ENCODE data around the gene FGFBP1. TPM values are rescaled to one million over a fixed set of nuclear protein-coding genes. Genes with fewer than 3 reads are reported as not detected.

Gene FGFBP1
- polyA plus RNA-seq, 1 donor from 2014 or later = not detected

- H2AFZ ChIP-seq (ENCODE audit: low read depth, low read length) = no peak overlapping the region
- TF ChIP-seq POLR2AphosphoS5 (IDR thresholded peaks at IDR 0.05) = no peak
- TF ChIP-seq CTCF (IDR thresholded peaks at IDR 0.05; ENCODE audit: poor library complexity, severe bottlenecking) = no peak
- TF ChIP-seq SMC3 (conservative IDR thresholded peaks at IDR 0.05; ENCODE audit: poor library complexity) = no peak
- no peak for TF ChIP-seq EZH2 (IDR thresholded peaks at IDR 0.05; ENCODE audit: borderline replicate concordance, insufficient read depth, low read length, poor library complexity, severe bottlenecking)
- no peak for TF ChIP-seq MXI1 (conservative IDR thresholded peaks at IDR 0.05; ENCODE audit: poor library complexity, severe bottlenecking)
- TF ChIP-seq REST (IDR thresholded peaks at IDR 0.05; ENCODE audit: borderline replicate concordance) = no peak
- no peak for TF ChIP-seq EP300 (conservative IDR thresholded peaks at IDR 0.05; ENCODE audit: poor library complexity, severe bottlenecking)
- no peak for TF ChIP-seq RAD21 (conservative IDR thresholded peaks at IDR 0.05)
- no peak for TF ChIP-seq TAF1 (IDR thresholded peaks at IDR 0.05; ENCODE audit: low read depth)
- H3K27ac ChIP-seq (ENCODE audit: low read length) = no peak overlapping the region
- no peaks in the 10 kb centered on the region for H3K36me3 ChIP-seq (ENCODE audit: insufficient read depth, low read length)
- no peaks in the 10 kb centered on the region for H3K9me3 ChIP-seq (ENCODE audit: low read length)
- no peaks in the 10 kb centered on the region for H3K27me3 ChIP-seq (ENCODE audit: insufficient read depth, low read depth, low read length)
- H4K20me1 ChIP-seq (ENCODE audit: insufficient read depth) = no peaks in the 10 kb centered on the region
- no peaks in the 10 kb centered on the region for H3F3A ChIP-seq (ENCODE audit: insufficient read depth, low read length, poor library complexity, severe bottlenecking)
- H3K79me2 ChIP-seq (replicated peaks; ENCODE audit: insufficient read depth, low read length) = no peaks in the 10 kb centered on the region
- H3K9me2 ChIP-seq (ENCODE audit: insufficient read depth, low read length) = no peaks in the 10 kb centered on the region
- H3K4me3 ChIP-seq (ENCODE audit: low read length) = no peak overlapping the region
- H3K9ac ChIP-seq (ENCODE audit: low read length) = no peak overlapping the region
- H3K4me2 ChIP-seq (ENCODE audit: low read length) = no peak overlapping the region
Measured at GRCh38 chr4:15910155-15910940, 28.2 kb downstream of the FGFBP1 start.

- H3K27ac ChIP-seq (ENCODE audit: low read length) = no peak overlapping the region
- H3F3A ChIP-seq (ENCODE audit: insufficient read depth, low read length, poor library complexity, severe bottlenecking) = no peaks in the 10 kb centered on the region
- no peak overlapping the region for H2AFZ ChIP-seq (ENCODE audit: low read depth, low read length)
- no peak overlapping the region for H3K4me2 ChIP-seq (ENCODE audit: low read length)
- no peaks in the 10 kb centered on the region for H4K20me1 ChIP-seq (ENCODE audit: insufficient read depth)
- no peak overlapping the region for H3K9ac ChIP-seq (ENCODE audit: low read length)
- no peaks in the 10 kb centered on the region for H3K36me3 ChIP-seq (ENCODE audit: insufficient read depth, low read length)
- H3K9me2 ChIP-seq (ENCODE audit: insufficient read depth, low read length) = no peaks in the 10 kb centered on the region
- H3K9me3 ChIP-seq (ENCODE audit: low read length) = no peaks in the 10 kb centered on the region
- TF ChIP-seq RAD21 (conservative IDR thresholded peaks at IDR 0.05) (no peak), TAF1 (IDR thresholded peaks at IDR 0.05; ENCODE audit: low read depth) (no peak), EP300 (conservative IDR thresholded peaks at IDR 0.05; ENCODE audit: poor library complexity, severe bottlenecking) (no peak), REST (IDR thresholded peaks at IDR 0.05; ENCODE audit: borderline replicate concordance) (no peak), EZH2 (IDR thresholded peaks at IDR 0.05; ENCODE audit: borderline replicate concordance, insufficient read depth, low read length, poor library complexity, severe bottlenecking) (no peak), MXI1 (conservative IDR thresholded peaks at IDR 0.05; ENCODE audit: poor library complexity, severe bottlenecking) (no peak), POLR2AphosphoS5 (IDR thresholded peaks at IDR 0.05) (no peak), SMC3 (conservative IDR thresholded peaks at IDR 0.05; ENCODE audit: poor library complexity) (no peak), CTCF (IDR thresholded peaks at IDR 0.05; ENCODE audit: poor library complexity, severe bottlenecking) (no peak)
- no peaks in the 10 kb centered on the region for H3K27me3 ChIP-seq (ENCODE audit: insufficient read depth, low read depth, low read length)
- no peak overlapping the region for H3K4me3 ChIP-seq (ENCODE audit: low read length)
- H3K79me2 ChIP-seq (replicated peaks; ENCODE audit: insufficient read depth, low read length) = no peaks in the 10 kb centered on the region
Measured at GRCh38 chr4:15907430-15907829, 31.1 kb downstream of the FGFBP1 start.

All from neural cell (in vitro differentiated cells).